ENCODE measurements around the gene COQ10B. TPM values are rescaled to one million over a fixed set of nuclear protein-coding genes. Genes with fewer than 3 reads are reported as not detected.

The COQ10B gene
- total RNA-seq, 4 donors from 2014 or later, result 23.4 to 38.0 (median 29.5) TPM

- TF ChIP-seq CTCF (IDR thresholded peaks at IDR 0.05; ENCODE audit: low read depth), result no peak
Observed at GRCh38 chr2:197477797-197478196, 24.4 kb downstream of the COQ10B start.

DNA sequence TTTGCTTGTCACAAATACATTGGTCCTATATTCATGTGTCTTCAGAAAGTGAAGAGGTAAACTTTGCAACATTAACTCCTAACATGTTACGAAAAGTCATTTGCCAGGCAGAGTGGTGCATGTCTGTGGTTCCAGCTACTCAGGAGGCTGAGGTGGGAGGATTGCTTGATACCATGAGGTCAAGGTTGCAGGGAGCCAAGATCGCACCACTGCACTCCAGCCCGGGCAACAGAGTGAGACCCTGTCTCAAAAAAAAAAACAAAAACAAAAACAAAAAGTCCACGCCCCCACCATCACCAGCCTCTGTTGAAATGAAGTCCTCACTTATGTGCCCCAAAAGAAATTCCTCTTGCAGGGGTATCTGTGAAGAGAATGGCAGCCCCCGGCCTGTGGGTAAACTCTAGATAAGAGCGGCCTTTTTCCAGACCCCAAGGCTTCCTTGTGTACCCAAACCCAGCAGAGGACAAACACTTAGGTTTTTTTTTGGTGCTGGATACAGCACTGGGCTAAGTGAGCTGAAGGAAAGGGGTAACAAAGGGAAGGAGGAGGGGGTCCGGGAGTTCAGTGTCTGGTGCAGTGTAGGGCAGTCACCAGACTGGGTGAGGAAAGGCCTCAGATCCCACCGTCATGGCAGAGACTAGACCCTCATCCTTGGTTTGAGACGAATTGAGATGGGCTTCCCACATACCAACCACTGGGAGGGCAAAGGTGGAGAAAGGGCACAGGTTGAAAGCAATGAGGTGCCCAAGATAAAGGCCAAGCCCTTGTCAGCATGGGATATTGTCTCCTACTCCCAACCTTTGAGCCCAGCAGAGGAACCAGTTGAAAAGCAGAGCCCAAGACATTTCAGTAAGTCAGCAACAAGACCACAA, 27.0 kb downstream of the COQ10B start:
- TF ChIP-seq CTCF (IDR thresholded peaks at IDR 0.05; ENCODE audit: low read depth), result no peak

- no peak for TF ChIP-seq CTCF (IDR thresholded peaks at IDR 0.05; ENCODE audit: low read depth)
Observed at GRCh38 chr2:197486175-197486574, 32.8 kb downstream of the COQ10B start.

DNA sequence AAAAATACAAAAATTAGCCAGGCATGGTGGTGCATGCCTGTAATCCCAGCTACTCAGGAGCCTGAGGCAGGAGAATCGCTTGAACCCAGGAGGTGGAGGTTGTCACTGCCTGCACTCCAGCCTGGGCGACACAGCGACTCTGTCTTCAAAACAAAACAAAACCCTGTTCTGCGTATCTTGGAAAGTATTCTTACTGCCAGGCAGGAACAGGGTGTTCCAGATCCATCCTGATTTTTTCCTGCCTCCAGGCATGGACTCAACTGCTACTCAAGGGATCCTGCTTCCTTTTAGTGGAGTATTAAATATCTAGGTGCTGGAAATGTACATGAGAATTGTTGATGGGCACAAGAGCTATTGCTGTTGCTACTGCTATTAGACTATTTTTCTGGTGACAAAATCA, 34.0 kb downstream of the COQ10B start:
- no peak for TF ChIP-seq CTCF (IDR thresholded peaks at IDR 0.05; ENCODE audit: low read depth)

- TF ChIP-seq CTCF (IDR thresholded peaks at IDR 0.05; ENCODE audit: low read depth), result no peak
Observed at GRCh38 chr2:197495433-197496134, 42.2 kb downstream of the COQ10B start.

DNA sequence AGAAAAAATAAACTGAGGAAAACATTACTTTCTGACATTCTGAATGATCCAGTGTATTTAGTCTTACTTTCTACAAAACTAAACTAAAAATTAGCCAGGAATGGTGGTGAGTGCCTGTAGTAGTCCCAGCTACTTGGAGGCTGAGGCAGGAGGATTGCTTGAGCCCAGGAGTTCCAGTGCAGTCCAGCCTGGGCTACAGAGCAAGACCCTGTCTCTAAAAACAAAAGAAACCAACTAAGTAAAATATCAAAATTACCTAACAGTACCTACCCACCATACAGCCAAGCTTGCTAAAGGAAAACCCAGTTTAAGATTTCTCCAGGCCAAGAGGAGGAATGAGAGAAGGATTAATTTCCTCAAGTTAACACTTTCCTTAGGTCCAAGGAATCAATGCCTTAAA, 43.3 kb downstream of the COQ10B start:
- no peak for TF ChIP-seq CTCF (IDR thresholded peaks at IDR 0.05; ENCODE audit: low read depth)

- TF ChIP-seq CTCF (IDR thresholded peaks at IDR 0.05; ENCODE audit: low read depth), result no peak
Observed at GRCh38 chr2:197497326-197497725, 44.0 kb downstream of the COQ10B start.
